WTC11 (cell line): ENCODE data around the gene ANKRD29. TPM values are rescaled to one million over a fixed set of nuclear protein-coding genes. Genes with fewer than 3 reads are reported as not detected.

ENCODE experiments used
- ATAC-seq: fragments of 200-7000 bp; cut with Tn5 transposase; 2 replicates; pipeline ENCODE4 v1.10.0; 2021; ENCODE audit warnings: mild to moderate bottlenecking, moderate library complexity
- CTCF ChIA-PET: fragments of 300-600 bp; sonication (Branson Sonifier 250); formaldehyde crosslinking; loops from one replicate; lab custom pipeline; 2021; ENCODE audit warnings: antibody characterized with exemption; lab: Charles Lee
- POLR2A ChIA-PET: fragments of 350-600 bp; sonication (Branson Sonifier 250); formaldehyde crosslinking; loops from one replicate; lab custom pipeline; 2021; ENCODE audit warnings: antibody characterized with exemption; lab: Charles Lee
- DNase-seq: peaks from one replicate; pipeline ENCODE4 v3.0.0; 2021; ENCODE audit warnings: low spot score
- H3K27ac Mint-ChIP-seq: 2 replicates; pipeline ENCODE4 v1.8.0; 2021; ENCODE audit warnings: mixed read lengths
- H3K27me3 Mint-ChIP-seq: 2 replicates; pipeline ENCODE4 v1.8.0; 2021; ENCODE audit warnings: low read depth, mild to moderate bottlenecking, moderate library complexity, mixed read lengths
- H3K36me3 Mint-ChIP-seq: 2 replicates; pipeline ENCODE4 v1.8.0; 2021; ENCODE audit warnings: mixed read lengths
- H3K4me1 Mint-ChIP-seq: 2 replicates; pipeline ENCODE4 v1.8.0; 2022; ENCODE audit warnings: mixed read lengths
- H3K4me3 Mint-ChIP-seq: 2 replicates; pipeline ENCODE4 v1.8.0; 2021; ENCODE audit warnings: mild to moderate bottlenecking, moderate library complexity, mixed read lengths
- H3K9me3 Mint-ChIP-seq: 2 replicates; pipeline ENCODE4 v1.8.0; 2021; ENCODE audit warnings: mixed read lengths
- ATF1 ChIP-seq: sonication (generic); formaldehyde crosslinking; IDR thresholded peaks from 2 replicates; pipeline ENCODE4 v1.8.1; 2023; ENCODE audit warnings: mild to moderate bottlenecking, moderate library complexity, missing genetic modification reagents
- ESRRA ChIP-seq: sonication (generic); formaldehyde crosslinking; IDR thresholded peaks from 2 replicates; pipeline ENCODE4 v1.8.1; 2022; ENCODE audit warnings: mild to moderate bottlenecking, missing genetic modification reagents, borderline replicate concordance
- ETV6 ChIP-seq: sonication (generic); formaldehyde crosslinking; IDR thresholded peaks from 2 replicates; pipeline ENCODE4 v1.8.1; 2022; ENCODE audit warnings: mild to moderate bottlenecking, missing genetic modification reagents
- FOXK1 ChIP-seq: sonication (generic); formaldehyde crosslinking; IDR thresholded peaks from 2 replicates; pipeline ENCODE4 v1.8.0; 2022; ENCODE audit warnings: mild to moderate bottlenecking, moderate library complexity, missing genetic modification reagents
- GABPB1 ChIP-seq: sonication (generic); formaldehyde crosslinking; IDR thresholded peaks from 2 replicates; pipeline ENCODE4 v1.8.1; 2023; ENCODE audit warnings: mild to moderate bottlenecking, missing genetic modification reagents
- HMGA2 ChIP-seq: fragments of 250-450 bp; sonication (Bioruptor Pico); IDR thresholded peaks from 2 replicates; pipeline ENCODE4 v1.4.0; 2021; ENCODE audit warnings: mild to moderate bottlenecking, moderate library complexity
- JAZF1 ChIP-seq: fragments of 250-450 bp; sonication (Bioruptor Pico); IDR thresholded peaks from 2 replicates; pipeline ENCODE4 v1.9.0; 2021; ENCODE audit warnings: moderate library complexity, mild to moderate bottlenecking, inconsistent platforms
- JUN ChIP-seq: sonication (generic); formaldehyde crosslinking; IDR thresholded peaks from 2 replicates; pipeline ENCODE4 v1.8.0; 2023; ENCODE audit warnings: mild to moderate bottlenecking, missing genetic modification reagents
- MYBL2 ChIP-seq: sonication (generic); formaldehyde crosslinking; IDR thresholded peaks from 2 replicates; pipeline ENCODE4 v1.8.1; 2023; ENCODE audit warnings: mild to moderate bottlenecking, moderate library complexity, missing genetic modification reagents
- NR1H2 ChIP-seq: sonication (generic); formaldehyde crosslinking; IDR thresholded peaks from 2 replicates; pipeline ENCODE4 v1.9.0; 2021; ENCODE audit warnings: mild to moderate bottlenecking, moderate library complexity, missing genetic modification reagents
- RELA ChIP-seq: sonication (generic); formaldehyde crosslinking; IDR thresholded peaks from 2 replicates; pipeline ENCODE4 v1.8.1; 2022; ENCODE audit warnings: missing genetic modification reagents, mild to moderate bottlenecking, borderline replicate concordance
- SMAD3 ChIP-seq: sonication (generic); formaldehyde crosslinking; IDR thresholded peaks from 2 replicates; pipeline ENCODE4 v1.8.0; 2022; ENCODE audit warnings: missing genetic modification reagents, mild to moderate bottlenecking, borderline replicate concordance
- TEAD1 ChIP-seq: sonication (generic); formaldehyde crosslinking; IDR thresholded peaks from 2 replicates; pipeline ENCODE4 v1.8.0; 2022; ENCODE audit warnings: mild to moderate bottlenecking, missing genetic modification reagents
- ZBTB21 ChIP-seq: sonication (generic); formaldehyde crosslinking; IDR thresholded peaks from 2 replicates; pipeline ENCODE4 v1.8.1; 2023; ENCODE audit warnings: mild to moderate bottlenecking, missing genetic modification reagents, borderline replicate concordance
- ZNF138 ChIP-seq: sonication (generic); formaldehyde crosslinking; conservative IDR thresholded peaks from 2 replicates; pipeline ENCODE4 v1.8.1; 2022; ENCODE audit warnings: mild to moderate bottlenecking, moderate library complexity, missing genetic modification reagents
- ZNF416 ChIP-seq: fragments of 250-450 bp; sonication (Bioruptor Pico); IDR thresholded peaks from 2 replicates; pipeline ENCODE4 v1.9.0; 2021; ENCODE audit warnings: mild to moderate bottlenecking, inconsistent platforms
- ZNF671 ChIP-seq: fragments of 250-450 bp; sonication (Bioruptor Pico); IDR thresholded peaks from 2 replicates; pipeline ENCODE4 v1.8.0; 2021; ENCODE audit warnings: mild to moderate bottlenecking
- total RNA-seq: library from RNA; stranded (reverse); gene quantifications from 3 replicates; pipeline ENCODE4 v1.2.3, GENCODE V29; 2021
- TF ChIP-seq, protein P1 (sequence below): sonication (generic); formaldehyde crosslinking; IDR thresholded peaks from 2 replicates; pipeline ENCODE4 v1.8.1; 2023; ENCODE audit warnings: mild to moderate bottlenecking, moderate library complexity, missing genetic modification reagents
- TF ChIP-seq, protein P2 (sequence below): sonication (generic); formaldehyde crosslinking; IDR thresholded peaks from 2 replicates; pipeline ENCODE4 v1.8.0; 2022; ENCODE audit warnings: mild to moderate bottlenecking, missing genetic modification reagents
- TF ChIP-seq, protein P3 (sequence below): sonication (generic); formaldehyde crosslinking; conservative IDR thresholded peaks from 2 replicates; pipeline ENCODE4 v1.8.1; 2023; ENCODE audit warnings: mild to moderate bottlenecking, low read depth, missing genetic modification reagents, moderate library complexity
- TF ChIP-seq, protein P4 (sequence below): sonication (generic); formaldehyde crosslinking; IDR thresholded peaks from 2 replicates; pipeline ENCODE4 v1.8.0; 2023; ENCODE audit warnings: missing genetic modification reagents
- TF ChIP-seq, protein P5 (sequence below): sonication (generic); formaldehyde crosslinking; IDR thresholded peaks from 2 replicates; pipeline ENCODE4 v1.8.1; 2023; ENCODE audit warnings: mild to moderate bottlenecking, missing genetic modification reagents
- TF ChIP-seq, protein P6 (sequence below): fragments of 250-450 bp; sonication (Bioruptor Pico); IDR thresholded peaks from 2 replicates; pipeline ENCODE4 v1.9.0; 2021; ENCODE audit warnings: moderate library complexity, mild to moderate bottlenecking, inconsistent platforms, borderline replicate concordance
- TF ChIP-seq, protein P7 (sequence below): sonication (generic); formaldehyde crosslinking; IDR thresholded peaks from 2 replicates; pipeline ENCODE4 v1.8.1; 2023; ENCODE audit warnings: mild to moderate bottlenecking, missing genetic modification reagents

ANKRD29 gene
- total RNA-seq, 1 experiment from 2014 or later: 4.9 TPM

DNA sequence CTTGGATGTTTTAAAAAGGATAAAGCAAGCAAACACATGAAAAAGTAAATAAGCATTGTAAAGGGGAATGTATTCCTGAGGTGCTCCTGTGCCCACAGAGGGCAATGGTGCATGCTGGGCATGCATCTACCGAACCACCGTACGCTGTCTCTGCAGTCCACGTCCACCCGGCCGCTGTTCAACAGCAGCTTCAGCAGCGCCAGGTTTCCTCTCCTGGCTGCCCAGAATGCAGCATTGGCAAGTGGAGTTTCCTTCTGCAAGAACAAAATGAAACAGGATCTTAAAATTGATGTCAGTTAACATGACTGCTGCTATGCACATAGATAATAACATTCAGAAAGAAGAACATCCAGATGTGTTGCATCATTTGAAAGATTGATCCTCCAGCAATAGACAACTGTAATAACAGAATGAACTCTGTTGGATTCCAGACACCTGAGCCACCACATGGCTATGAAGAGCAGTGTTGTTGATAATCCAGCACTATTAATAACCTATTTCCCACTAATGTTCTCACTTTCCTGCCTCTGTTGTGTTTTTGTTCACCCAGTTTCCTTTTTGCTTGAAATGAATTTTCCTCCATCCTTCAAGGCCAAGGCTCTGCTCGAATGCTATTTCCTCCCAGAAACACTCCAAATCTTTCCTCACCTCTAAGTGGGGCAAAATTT is 13.6 kb downstream of the ANKRD29 start (continued):
- TF ChIP-seq TEAD1 (CRISPR knock-in tag) (no peak), FOXK1 (no peak), JUN (CRISPR knock-in tag) (no peak), HMGA2 (CRISPR knock-in tag) (no peak), RELA (CRISPR knock-in tag) (no peak), ZNF138 (CRISPR knock-in tag) (no peak), MYBL2 (no peak)

DNA sequence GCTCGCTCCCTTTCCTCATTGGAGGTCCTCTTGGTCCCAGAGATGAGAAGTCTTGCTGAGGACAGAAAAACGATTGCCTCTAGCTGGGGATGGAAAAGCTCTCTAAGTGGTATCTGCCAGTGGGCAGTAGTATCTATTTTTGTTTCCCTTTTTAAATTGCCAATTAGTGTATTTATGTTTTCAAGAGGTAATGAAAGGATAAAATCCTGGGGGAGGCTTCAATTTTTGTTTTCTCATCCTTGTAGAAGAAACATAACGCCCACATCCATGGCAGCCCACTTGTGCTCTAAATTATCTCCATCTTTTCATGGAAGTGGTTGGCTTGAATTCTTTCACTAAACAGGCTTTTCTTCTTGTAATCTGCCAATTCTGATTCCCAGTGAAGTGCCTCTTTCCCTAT is 14.3 kb downstream of the ANKRD29 start:
- TF ChIP-seq ZNF416 (no peak), GABPB1 (no peak), ATF1 (CRISPR knock-in tag) (no peak), ETV6 (no peak), ZNF671 (no peak), NR1H2 (CRISPR knock-in tag) (no peak), JAZF1 (CRISPR knock-in tag) (no peak), ESRRA (CRISPR knock-in tag) (no peak), ZBTB21 (CRISPR knock-in tag) (no peak), SMAD3 (CRISPR knock-in tag) (no peak)
- TF ChIP-seq, protein P1, sequence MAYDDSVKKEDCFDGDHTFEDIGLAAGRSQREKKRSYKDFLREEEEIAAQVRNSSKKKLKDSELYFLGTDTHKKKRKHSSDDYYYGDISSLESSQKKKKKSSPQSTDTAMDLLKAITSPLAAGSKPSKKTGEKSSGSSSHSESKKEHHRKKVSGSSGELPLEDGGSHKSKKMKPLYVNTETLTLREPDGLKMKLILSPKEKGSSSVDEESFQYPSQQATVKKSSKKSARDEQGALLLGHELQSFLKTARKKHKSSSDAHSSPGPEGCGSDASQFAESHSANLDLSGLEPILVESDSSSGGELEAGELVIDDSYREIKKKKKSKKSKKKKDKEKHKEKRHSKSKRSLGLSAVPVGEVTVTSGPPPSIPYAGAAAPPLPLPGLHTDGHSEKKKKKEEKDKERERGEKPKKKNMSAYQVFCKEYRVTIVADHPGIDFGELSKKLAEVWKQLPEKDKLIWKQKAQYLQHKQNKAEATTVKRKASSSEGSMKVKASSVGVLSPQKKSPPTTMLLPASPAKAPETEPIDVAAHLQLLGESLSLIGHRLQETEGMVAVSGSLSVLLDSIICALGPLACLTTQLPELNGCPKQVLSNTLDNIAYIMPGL: no peak
- TF ChIP-seq, protein P2, sequence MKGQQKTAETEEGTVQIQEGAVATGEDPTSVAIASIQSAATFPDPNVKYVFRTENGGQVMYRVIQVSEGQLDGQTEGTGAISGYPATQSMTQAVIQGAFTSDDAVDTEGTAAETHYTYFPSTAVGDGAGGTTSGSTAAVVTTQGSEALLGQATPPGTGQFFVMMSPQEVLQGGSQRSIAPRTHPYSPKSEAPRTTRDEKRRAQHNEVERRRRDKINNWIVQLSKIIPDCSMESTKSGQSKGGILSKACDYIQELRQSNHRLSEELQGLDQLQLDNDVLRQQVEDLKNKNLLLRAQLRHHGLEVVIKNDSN: no peak
- TF ChIP-seq, protein P3, sequence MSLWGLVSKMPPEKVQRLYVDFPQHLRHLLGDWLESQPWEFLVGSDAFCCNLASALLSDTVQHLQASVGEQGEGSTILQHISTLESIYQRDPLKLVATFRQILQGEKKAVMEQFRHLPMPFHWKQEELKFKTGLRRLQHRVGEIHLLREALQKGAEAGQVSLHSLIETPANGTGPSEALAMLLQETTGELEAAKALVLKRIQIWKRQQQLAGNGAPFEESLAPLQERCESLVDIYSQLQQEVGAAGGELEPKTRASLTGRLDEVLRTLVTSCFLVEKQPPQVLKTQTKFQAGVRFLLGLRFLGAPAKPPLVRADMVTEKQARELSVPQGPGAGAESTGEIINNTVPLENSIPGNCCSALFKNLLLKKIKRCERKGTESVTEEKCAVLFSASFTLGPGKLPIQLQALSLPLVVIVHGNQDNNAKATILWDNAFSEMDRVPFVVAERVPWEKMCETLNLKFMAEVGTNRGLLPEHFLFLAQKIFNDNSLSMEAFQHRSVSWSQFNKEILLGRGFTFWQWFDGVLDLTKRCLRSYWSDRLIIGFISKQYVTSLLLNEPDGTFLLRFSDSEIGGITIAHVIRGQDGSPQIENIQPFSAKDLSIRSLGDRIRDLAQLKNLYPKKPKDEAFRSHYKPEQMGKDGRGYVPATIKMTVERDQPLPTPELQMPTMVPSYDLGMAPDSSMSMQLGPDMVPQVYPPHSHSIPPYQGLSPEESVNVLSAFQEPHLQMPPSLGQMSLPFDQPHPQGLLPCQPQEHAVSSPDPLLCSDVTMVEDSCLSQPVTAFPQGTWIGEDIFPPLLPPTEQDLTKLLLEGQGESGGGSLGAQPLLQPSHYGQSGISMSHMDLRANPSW (CRISPR knock-in tag): no peak
- TF ChIP-seq, protein P4, sequence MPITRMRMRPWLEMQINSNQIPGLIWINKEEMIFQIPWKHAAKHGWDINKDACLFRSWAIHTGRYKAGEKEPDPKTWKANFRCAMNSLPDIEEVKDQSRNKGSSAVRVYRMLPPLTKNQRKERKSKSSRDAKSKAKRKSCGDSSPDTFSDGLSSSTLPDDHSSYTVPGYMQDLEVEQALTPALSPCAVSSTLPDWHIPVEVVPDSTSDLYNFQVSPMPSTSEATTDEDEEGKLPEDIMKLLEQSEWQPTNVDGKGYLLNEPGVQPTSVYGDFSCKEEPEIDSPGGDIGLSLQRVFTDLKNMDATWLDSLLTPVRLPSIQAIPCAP (CRISPR knock-in tag): no peak
- TF ChIP-seq, protein P5, sequence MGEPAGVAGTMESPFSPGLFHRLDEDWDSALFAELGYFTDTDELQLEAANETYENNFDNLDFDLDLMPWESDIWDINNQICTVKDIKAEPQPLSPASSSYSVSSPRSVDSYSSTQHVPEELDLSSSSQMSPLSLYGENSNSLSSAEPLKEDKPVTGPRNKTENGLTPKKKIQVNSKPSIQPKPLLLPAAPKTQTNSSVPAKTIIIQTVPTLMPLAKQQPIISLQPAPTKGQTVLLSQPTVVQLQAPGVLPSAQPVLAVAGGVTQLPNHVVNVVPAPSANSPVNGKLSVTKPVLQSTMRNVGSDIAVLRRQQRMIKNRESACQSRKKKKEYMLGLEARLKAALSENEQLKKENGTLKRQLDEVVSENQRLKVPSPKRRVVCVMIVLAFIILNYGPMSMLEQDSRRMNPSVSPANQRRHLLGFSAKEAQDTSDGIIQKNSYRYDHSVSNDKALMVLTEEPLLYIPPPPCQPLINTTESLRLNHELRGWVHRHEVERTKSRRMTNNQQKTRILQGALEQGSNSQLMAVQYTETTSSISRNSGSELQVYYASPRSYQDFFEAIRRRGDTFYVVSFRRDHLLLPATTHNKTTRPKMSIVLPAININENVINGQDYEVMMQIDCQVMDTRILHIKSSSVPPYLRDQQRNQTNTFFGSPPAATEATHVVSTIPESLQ: no peak
- TF ChIP-seq, protein P6, sequence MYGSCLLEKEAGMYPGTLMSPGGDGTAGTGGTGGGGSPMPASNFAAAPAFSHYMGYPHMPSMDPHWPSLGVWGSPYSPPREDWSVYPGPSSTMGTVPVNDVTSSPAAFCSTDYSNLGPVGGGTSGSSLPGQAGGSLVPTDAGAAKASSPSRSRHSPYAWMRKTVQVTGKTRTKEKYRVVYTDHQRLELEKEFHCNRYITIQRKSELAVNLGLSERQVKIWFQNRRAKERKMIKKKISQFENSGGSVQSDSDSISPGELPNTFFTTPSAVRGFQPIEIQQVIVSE: no peak
- TF ChIP-seq, protein P7, sequence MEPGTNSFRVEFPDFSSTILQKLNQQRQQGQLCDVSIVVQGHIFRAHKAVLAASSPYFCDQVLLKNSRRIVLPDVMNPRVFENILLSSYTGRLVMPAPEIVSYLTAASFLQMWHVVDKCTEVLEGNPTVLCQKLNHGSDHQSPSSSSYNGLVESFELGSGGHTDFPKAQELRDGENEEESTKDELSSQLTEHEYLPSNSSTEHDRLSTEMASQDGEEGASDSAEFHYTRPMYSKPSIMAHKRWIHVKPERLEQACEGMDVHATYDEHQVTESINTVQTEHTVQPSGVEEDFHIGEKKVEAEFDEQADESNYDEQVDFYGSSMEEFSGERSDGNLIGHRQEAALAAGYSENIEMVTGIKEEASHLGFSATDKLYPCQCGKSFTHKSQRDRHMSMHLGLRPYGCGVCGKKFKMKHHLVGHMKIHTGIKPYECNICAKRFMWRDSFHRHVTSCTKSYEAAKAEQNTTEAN (CRISPR knock-in tag): no peak
- DNase-seq (no peak), ATAC-seq (no peak)
- H3K36me3 Mint-ChIP-seq: 0 out of 2 replicates have a peak, but pooled peaks cover 3% of the 10 kb centered on the region
- ChIA-PET CTCF (no interaction called here), POLR2A (no interaction called here)
- H3K27me3 Mint-ChIP-seq: no peaks in the 10 kb centered on the region
- 0 out of 2 replicates have a peak, but pooled peaks cover 5% of the 10 kb centered on the region for H3K9me3 Mint-ChIP-seq
- H3K27ac Mint-ChIP-seq: no peak overlapping the region
- no peak overlapping the region for H3K4me3 Mint-ChIP-seq
- H3K4me1 Mint-ChIP-seq: peaks cover 18% of the 10 kb centered on the region
